Fibroblast of pulmonary artery (primary cell): ENCODE results near the gene RGS6.

Experiments
- DNase-seq: peaks from one replicate; pipeline ENCODE4 v3.0.0-alpha.2; 2010; ENCODE audit warnings: low read depth
- H3K4me3 ChIP-seq: replicated peaks from 2 replicates; pipeline ENCODE4 v1.5.1; 2011; ENCODE audit warnings: low read depth, mild to moderate bottlenecking, control low read depth, low read length, moderate library complexity
- CTCF ChIP-seq: IDR thresholded peaks from 2 replicates; pipeline ENCODE4 v1.5.1; 2011; ENCODE audit warnings: mild to moderate bottlenecking, control low read depth, low read length, inconsistent platforms; ENCODE audit errors: missing control alignments

RGS6 gene

DNA sequence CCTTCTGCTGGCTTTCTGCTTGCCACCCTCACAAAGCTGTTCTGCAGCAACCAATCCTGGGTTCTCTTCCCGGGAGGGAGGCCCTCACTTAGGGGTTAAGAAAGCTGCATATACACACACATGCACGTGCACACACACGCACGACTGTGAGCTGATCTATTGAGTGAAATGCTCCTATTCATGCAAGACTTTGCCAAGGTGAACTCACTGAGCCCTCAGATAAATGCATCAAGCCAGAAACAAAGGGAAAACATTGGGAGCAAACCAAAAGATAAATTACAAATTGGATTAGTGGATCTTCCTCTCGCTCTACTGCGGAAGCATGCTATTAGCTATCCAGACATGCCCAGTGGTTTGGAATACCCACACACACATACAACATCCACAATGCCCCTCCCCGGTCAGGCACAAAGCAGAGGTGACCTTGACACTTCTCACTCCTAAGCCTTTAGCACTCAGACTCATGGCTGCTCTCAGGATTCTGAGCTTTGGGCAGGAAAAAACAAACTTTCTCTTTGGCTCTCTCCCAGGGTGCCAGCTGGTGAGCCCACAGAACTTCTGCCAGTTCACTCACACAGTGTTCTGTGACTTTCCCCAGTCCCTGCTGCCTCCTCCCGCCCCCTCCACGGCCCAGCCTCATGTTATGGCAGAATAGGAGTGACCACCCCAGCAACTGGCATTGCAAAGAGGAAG, 641.6 kb downstream of the RGS6 start:
- no peak for TF ChIP-seq CTCF

DNA sequence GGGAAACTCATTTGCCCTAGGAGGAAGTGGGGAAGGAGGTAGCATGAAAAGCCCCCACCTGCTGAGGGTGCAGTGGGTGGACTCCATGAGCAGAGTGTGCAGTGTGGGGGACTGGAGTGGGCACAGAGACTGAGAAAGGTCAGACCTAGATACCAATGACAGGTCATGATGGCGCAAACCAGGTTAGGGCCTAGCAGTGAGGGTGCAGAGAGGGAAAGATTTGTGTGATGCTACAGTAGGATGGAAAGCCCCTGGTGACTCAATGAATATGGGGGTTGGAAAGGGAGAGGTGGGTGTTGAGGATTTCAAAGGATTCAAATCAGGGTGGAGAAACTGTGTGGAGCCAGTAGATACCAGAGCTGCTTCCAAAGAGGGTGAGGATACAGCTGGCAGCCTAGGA, 642.5 kb downstream of the RGS6 start:
- TF ChIP-seq CTCF = no peak
- no peak for DNase-seq
- H3K4me3 ChIP-seq = no peak overlapping the region

More for the DNA sequence above, 641.6 kb downstream of the RGS6 start:
- no peak overlapping the region for H3K4me3 ChIP-seq
- DNase-seq = no peak

DNA sequence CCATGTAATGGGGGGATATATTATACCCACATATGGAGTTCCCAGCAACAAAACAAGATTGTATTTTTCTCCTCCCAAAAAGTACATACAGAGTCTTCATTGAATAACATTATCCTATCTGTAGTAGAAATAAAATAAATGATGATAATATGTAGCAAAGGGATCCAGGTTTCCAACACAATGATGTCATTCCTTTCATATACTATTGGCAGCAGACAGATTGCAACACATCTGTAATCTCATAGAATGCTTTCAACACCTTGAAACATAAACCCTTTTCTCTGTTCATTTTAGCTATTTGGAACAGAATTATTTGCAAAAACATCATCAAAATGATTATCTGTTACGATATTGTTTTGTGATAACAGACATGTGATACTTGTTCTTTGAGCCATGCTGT, 644.0 kb downstream of the RGS6 start:
- no peak overlapping the region for H3K4me3 ChIP-seq
- no peak for TF ChIP-seq CTCF
- DNase-seq = peak; percentile 55

- TF ChIP-seq CTCF = no peak
- no peak for DNase-seq
Measured at GRCh38 chr14:72577521-72577920, 645.3 kb downstream of the RGS6 start.

DNA sequence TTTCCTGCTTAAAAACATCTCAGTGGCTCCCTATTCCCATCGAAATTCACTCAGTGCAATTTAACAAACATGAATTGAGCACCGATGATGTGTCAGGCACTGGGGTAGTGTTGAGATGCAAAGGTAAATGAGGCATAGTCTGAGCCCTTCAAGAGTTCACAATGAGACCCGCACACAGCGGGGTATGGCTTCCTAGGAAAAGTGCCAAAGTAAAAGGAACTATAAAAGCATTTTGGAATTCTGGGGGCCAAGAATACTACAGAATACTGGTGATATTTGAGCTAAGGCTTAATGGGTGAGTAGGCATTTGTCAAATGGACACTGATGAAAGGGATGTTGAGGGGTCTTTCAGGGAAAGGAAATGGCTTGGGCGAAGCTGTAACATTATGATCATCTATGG, 646.3 kb downstream of the RGS6 start:
- no peak for TF ChIP-seq CTCF
- DNase-seq = no peak
- no peak overlapping the region for H3K4me3 ChIP-seq

More at GRCh38 chr14:72577521-72577920, 645.3 kb downstream of the RGS6 start:
- H3K4me3 ChIP-seq = no peak overlapping the region

GRCh38 chr14:72582582-72582981, 650.4 kb downstream of the RGS6 start:
- no peak for DNase-seq
- TF ChIP-seq CTCF = no peak
- H3K4me3 ChIP-seq = no peak overlapping the region
